Measurements from ENCODE around the gene ENO3.

ENO3 gene

DNA sequence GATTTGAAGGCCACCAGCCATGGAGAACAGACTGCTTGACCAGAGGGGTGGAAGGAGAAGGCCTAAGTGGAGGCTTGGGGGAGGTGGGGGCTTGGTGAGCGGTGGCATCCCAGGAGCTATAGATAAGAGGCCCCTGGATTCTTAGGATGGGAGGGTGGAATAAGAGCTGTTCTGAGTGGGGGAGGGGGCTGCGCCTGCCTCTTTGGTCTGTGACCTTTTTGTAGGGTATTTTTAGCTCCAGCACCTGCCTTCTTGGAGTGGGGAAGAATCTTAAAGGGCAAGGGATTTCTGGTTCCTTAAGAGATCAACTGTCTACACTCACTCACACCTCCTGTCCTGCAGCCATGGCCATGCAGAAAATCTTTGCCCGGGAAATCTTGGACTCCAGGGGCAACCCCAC, 567 bp downstream of the ENO3 start:
- DNase-seq, result no peak

DNA sequence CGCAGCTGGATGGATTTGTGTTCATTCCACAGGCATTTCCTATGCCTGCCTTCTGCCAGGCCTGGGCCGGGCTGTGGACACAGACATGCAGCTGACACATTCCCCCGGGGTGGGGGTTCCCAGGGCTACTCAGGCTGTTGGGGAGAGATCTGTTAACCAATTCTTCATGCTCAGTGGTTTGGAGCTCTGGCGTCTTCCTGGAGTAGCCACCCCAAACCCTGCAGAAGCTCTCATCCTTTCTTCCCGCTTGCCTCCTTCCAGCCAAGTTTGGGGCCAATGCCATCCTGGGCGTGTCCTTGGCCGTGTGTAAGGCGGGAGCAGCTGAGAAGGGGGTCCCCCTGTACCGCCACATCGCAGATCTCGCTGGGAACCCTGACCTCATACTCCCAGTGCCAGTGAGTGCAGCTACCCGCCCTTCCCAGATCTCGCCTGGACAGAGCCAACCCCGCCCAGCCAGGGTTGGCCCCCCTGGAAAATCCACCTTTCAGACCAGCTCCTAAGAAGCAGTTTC, 2.6 kb downstream of the ENO3 start:
- DNase-seq, result no peak

DNA sequence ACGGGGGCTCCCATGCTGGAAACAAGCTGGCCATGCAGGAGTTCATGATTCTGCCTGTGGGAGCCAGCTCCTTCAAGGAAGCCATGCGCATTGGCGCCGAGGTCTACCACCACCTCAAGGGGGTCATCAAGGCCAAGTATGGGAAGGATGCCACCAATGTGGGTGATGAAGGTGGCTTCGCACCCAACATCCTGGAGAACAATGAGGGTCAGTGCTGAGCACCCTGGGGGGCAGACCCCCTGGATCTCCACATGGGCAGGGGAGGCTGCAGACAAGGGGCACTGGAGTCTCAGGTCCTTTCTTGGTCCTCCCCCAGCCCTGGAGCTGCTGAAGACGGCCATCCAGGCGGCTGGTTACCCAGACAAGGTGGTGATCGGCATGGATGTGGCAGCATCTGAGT, 4.2 kb downstream of the ENO3 start:
- DNase-seq, result no peak

DNA sequence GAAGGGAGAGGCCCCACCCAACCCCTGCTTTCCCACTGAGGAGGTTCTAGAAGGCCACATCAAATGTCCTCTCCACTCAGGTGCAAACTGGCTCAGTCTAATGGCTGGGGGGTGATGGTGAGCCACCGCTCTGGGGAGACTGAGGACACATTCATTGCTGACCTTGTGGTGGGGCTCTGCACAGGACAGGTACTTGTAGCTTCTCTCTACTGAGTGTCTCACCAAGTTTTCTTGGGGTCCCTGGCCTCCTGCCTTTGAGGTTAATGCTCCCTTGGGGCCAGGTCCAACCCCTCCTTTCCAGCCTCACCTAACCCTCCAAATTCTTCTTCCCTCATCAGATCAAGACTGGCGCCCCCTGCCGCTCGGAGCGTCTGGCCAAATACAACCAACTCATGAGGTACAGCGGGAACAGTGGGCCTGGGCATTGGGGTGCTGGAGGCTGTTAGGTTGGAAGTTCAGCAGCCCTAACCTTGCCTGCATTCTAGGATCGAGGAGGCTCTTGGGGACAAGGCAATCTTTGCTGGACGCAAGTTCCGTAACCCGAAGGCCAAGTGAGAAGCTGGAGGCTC, 5.7 kb downstream of the ENO3 start:
- peak; percentile 56 for DNase-seq

DNA sequence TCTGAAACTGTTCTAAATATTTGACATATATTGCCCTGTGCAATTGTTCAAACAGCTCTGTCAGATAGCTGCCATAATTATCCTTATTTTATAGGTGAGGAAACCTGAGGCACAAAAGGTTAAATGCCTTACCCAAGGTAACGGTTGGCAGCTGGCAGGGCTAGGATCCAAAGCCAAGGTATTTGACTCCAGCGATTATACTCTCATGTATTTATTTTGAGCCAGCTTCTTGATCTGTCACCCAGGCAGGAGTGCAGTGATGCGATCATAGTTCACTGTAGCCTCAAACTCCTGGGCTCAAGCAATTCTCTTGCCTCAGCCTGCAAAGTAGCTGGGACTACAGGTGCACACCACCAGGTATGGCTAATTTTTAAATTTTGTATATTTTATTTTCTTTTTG, 7.2 kb downstream of the ENO3 start:
- no peak for DNase-seq

DNA sequence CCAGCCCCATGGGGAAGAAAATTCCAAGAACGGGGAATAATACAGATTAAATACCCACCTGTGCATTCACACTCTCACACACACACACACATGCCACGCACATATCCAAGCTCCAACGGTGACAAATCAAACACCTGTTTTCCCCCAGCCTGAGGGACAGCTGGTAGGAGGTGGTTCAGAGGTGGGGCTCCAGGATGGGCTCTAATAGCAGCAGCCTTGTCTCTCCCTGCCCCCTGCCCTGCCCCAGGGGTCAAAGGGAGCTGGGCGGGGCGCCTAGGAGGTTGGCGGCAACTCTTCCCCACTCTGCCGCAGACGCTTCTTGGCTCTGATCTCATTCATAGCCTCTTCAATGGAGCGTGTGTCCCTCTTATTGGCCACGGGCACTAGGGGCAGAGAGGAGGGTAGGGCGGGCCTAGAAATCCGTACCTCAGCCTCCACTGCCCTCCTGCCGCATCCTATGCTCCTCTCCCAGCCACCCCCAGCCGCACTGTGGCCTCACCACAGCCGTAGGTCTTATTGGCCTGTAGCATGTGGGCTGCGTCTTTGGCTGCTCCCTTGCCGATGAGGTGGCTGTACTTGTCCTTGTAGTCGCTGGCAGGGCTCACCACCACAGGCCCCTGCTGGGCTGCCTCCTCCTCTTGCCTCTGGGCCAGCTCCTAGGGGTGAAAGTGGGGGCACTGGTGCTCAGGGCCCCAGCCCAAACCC, 8.5 kb downstream of the ENO3 start:
- no peak for DNase-seq

DNA sequence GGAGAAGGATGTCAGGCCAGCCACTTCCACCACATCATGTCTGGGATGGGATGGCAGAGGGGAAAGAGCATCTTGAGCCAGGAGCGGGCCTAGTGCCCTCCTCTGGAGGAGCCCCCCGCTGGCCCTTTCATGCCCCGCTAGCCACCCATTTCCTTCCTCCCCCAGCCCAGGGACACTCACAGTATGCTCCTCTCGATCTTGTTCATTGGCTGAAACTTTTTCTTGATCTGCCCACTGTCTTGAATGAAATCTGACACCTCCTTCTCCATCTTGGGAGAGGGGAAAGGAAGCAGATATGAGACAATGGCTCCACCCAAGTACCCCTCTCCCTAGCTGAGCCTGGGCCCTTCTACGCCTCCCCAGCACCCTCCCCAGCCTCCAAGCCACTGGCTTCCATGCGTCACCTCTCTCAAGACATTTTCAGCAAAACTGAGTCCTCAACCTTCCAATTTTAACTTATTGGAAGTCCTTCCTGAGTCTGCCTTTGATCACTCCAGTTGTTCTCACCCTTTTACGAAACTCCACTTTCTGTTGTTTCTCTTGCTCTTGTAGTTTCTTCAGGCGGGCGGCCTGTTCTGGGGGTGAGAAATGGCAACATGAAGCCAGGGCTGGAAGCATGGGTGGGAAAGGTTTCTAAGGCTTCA, 9.5 kb downstream of the ENO3 start:
- no peak for DNase-seq

DNA sequence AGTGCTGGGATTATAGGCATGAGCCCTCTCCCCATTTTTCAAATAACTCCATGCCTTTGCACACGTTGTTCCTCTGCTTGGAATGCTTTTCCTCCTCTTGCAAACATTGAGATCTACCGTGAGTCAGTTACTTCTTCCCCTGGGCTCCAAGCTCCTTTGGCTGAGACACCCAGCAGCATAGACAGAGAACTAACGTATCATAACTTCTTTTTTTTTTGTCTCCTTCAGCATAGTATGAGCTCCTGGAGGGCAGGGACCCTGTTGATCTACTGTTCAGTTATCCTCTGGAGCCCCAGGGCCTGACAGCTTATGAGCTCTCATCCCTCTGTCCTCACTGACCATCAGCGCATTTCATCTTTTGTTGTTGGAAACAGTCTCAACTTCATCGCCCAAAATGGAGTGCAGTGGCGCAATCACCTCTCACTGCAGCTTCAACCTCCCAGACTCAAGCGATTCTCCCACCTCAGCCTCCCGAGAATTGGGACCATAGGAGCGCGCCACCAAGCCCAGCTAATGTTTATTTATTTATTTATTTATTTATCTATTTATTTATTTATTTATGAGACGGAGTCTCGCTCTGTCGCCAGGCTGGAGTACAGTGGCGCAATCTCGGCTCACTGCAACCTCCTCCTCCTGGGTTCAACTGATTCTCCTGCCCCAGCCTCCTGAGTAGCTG, 14.5 kb downstream of the ENO3 start:
- DNase-seq, result no peak

DNA sequence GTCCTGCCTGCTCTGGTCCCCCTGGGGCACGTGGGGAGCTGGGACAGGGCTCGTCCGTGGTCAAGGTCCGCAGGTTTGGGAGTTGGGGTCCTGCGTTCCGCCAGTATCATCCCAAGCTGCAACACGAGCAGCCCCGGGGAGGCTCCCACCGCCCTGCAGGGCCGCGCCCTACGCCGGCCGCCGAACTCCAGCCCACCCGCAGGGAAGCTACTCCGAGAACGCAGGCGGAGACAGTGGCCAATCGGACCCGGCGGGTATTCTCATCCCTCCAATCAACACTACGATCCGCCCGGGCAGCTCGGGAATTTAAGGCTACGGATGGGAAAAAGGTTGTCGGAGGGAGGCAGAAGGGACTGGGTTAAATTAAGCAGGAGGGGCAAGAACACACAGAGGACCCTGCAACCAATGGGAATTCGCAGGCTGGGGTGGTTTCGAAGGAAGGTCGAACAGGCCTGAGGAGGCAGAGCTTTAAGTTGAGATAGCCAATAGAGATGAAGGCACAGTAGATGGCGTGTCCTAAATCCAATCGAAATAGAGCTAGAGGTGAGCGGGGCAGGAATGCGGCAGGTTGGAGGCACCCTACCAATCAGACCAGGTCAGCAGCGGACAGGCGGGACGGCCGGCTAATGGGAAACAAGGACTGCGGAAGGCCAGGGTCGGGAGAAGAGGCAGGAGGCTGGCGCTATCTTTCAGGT, 16.1 kb downstream of the ENO3 start:
- DNase-seq, result peak; percentile 99

DNA sequence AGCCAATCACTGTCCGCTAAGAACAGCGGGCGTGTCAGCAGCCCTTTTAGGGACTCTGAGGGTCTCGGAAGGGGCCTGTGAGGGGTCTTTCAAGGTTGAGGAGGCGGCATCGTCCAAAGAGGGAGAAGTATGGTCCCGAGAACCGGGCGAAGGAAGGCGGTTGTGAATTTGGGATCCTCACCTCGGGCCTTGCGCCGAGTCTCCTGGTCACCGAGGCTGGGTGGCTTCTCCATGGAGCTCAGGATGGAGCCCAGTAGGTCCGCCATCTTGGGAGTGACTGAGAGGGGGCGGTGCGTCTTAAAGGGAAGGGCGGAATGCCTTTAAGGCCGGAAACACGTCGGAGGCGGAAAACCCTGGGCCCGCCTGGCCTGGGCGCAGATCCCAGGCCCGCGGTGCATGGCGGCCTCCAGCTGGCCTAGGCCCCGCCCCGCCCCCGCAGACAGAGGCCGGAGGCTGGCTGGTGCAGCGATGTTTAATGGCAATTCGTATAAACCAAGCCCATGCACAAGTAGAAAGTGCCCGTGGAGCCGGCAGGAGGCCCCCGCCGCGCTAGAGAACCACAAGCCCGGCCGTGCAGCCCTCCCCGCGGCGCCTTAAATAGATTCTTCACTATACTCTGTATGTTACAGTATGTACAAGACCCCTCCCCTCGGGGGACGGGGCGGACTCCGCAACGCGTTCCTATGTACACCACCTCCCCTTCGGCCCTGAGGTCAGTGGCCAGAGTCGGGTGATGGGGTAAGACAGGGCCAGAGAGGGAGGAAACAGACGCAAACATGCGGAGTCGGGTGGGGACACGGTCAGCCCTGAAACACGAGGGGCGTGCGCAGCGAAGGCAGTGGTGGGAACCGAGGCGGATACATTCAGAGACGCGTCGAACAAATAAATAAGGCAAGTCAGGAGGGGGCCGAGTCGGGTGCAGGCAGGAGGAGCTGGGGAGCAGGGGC, 16.9 kb downstream of the ENO3 start, which contains the start of gene SPAG7:
Gene SPAG7 (minus strand): TSS at position 279 of the 947 bp plus-strand sequence. CDS start 13 bp downstream, at position 266.
- DNase-seq, result peak; percentile 96

DNA sequence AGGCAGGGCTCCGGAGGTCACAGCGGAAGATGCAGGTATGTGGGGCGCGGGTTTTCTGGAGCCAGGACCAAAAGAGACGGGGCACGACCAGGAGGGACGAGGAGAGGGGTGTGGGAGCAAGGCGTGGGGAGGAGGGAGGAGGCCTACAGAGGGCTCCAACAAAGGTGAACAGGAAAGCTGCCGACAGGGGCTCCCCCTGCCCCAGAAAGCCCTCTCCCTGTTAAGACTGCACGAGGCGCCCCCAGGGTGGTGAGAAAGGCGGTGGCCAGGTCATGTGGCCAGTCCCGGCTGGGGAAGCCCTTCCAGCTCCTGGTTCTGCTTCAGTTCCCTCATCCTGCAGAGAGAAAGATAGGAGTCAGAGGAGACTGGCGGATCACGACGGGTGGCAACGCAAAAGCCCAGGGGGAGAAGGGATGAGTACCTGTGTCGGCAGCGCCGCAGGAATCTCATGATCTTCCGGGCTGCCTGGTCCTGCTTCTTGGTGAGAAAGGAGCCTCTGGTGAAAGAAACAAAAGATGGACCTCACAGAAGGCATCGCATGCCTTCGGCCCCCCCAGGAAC, 17.6 kb downstream of the ENO3 start:
- DNase-seq, result no peak

DNA sequence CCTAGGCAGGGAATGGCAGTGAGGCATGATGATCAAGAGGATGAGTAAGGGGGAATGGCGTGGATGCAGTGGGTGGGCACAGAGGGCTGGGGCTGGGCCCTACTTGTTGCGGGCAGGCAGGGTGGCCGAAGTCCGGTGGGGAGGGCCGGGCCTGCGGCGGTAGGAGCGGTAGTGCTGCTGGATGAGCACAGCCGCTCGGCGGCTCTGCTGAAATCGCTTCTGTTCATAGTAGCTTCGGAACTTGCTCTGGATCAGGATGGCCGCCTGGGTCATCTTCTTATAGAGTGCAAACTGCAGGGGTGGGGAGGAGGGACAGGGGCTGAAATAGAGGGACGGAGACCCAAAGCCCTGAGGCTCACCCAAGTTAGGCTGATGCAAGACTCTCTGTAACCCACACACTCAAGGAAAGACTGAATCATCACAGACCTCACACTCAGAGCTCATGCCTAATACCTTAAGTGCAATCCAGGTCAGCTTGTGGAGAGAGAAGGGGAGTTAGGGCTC, 18.2 kb downstream of the ENO3 start:
- DNase-seq, result no peak

DNA sequence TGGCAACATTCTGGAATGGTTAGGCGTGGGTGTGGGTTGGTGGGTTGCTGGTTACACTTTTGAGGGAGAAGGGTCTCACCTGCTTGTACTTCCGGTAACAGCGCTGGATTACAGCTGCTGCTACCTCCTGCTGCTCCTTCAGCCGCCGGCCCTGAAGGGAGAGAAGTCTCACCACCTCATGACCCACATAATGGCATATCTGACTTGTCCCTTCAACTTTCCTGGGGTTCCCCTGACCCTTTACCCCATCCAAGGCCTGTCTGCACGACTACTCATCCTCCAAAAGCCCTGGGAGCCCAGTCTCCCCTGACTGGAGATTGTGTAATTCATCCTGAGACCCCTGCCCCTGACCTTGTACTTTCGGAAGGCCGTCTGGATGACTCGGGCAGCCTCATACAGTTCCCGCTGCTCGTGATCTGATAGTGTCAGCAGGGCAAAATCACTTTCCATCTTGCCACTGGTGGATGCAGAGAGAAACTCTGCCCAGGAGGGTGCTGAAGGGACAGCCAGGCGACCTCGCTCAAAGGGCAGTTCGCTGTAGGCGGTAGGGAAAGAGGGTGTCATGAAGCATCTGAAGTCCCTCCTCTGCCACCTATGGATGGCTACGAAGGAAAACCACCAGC, 18.7 kb downstream of the ENO3 start:
- DNase-seq, result no peak

DNA sequence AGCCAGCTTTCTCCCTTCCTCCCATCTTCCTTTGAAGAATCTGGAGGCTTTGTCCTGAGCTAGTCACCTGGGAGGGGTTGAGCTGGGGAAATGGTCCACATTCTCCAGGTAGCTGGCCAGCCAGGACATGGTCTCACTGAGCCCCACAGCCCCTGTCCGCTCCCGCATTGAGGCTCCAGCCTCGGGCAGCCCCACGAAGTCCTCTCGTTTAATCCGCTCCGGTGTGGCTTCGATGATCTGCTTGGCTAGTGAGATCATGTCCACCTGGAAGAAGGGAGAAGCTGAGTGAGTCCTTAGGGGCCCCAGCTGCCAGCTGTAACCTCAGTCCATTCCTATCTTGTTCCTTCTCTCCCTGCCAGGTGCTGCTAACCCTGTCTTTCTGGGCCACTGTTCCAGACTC, 19.4 kb downstream of the ENO3 start:
- no peak for DNase-seq

DNA sequence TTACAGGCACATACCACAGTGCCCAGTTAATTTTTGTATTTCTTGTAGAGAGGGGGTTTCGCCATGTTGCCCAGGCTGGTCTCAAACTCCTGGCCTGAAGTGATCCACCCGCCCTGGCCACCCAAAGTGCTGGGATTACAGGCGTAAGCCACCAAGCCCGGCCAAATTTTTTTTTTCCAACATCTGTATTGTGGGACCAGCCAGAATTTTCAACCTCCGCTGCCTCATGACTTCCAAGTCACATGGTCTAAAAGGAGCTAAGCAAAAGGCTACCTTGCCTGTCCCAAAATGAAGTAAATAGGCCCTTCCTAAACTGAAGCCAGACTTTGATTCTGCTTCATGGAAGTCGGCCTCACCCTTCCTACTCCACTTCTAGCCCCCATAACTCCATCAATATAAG, 20.9 kb downstream of the ENO3 start:
- DNase-seq, result no peak

DNA sequence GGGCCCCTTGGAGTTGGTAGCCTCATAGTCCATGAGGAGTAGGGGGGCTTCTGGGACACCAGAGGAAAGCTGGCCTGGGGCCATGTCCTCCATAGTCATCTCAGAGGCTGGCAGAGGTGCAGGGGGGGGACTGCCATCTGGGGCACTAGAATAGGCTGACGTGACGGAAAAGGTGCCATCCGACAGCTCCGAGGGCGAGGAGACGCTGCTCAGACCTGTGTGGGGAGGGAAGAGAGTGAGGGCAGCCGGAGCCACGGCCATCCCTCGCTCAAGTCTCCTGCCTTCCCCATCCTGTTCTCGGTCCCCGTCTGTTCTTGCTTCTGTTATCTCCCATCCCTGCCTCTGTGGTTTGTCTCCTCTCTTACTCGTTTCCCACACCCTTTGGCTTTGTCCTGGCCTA, 21.4 kb downstream of the ENO3 start:
- DNase-seq, result no peak

DNA sequence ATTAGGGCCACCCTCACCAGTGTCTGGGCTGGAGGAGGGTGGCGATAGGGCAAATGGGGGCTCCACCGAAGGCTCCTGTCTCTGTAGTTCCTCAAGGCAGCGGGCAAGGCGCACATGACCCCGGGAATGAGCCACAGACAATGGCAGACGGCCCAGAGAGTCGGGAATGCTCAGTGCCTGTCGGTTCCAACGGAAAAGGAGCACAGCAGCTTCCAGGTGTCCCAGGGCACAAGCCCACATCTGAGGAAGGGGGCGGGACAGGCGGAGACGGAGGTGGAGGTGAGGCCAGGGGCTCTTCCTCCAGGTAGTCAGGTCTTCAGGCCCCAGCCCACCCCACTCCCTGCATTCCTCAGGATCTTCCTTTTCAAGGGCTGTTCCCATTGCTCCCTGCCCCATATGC, 21.8 kb downstream of the ENO3 start:
- DNase-seq, result no peak

DNA sequence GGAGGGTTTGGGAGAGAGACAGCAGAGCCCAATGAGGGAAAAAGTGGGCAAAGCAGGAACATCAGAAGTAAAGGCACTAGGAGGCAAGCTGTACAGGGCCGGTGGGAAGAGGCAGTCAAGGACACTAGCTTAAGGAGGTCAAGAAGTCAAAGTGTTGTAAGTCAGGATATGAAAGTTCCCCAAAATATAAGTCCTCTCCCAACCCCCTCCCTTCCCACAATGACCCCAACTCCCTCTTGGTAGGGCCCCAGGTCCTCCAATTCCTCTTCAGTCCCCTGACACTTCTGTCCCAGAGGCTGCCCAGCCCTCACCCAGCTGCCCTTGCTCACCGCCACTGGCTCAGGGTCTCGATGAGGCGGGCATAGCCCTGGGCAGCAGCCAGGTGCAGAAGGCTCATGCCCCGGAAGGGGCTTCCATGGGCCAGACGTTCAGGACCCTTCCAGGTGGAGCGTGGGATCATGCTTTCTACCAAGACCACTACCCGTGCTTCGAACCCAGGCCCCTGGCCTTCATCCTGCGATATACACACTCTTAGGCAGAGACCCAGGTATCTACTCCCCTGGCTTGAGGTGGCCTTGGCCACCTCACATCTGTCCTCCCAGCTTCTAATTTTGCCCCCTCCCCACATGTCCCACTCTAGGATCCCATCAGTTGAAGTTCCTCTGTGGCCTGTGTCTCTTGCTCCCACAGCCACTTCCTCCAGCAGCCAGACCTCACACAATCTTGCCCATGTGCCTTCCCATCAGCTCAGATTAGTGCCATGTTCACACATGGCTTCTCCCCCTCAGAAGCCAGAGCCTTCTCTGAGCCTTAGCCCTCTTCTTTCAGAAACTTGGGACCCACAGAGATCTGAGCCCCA, 22.6 kb downstream of the ENO3 start:
- DNase-seq, result no peak

DNA sequence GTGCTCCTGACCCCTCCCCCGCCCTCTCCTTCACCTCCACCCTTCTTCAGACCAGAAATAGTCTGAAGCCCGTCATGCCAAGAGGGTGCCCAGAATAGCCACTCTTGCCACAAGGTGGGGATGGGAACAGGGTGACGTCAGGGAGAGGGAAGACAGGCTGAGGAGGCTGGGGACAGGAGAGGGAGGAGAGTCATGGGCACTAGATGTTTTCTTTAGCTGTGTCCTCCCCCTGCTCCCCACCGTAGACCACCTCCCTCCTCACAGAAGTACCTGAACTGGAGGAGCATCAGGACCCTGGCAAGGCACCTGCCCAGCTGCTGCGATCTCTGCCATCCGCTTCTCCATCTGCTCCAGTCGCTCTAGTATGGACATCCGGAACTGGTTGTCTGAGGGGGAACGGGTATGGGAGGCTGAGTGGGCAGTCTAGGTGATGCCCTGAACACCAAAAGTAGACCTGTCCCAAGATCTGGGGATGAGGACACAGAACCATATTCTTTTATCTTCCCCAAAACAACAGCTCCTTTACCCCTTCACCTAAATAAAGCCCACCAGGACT, 23.3 kb downstream of the ENO3 start:
- no peak for DNase-seq

Data from CD4-positive, alpha-beta T cell treated with Interleukin-10 for 1 hour (primary cell).